ENCODE results near the gene CDK9.

The CDK9 gene

GRCh38 chr9:127838375-127839078, 52.7 kb downstream of the CDK9 start:
- peak; percentile 90 for DNase-seq
- in situ Hi-C loops (cut with HindIII; ENCODE audit: low pct_ligation_motif_present, low pct_unique_long_range_greater_than_20kb, low sequenced_read_pairs): no loop called here
